ENCODE measurements around the gene SLC32A1. TPM values are rescaled to one million over a fixed set of nuclear protein-coding genes. Genes with fewer than 3 reads are reported as not detected.

Gene SLC32A1
- total and polyA plus RNA-seq, 2 of the 13 experiments (the other 11 are each of a cell fraction or from before 2014, with no cell fraction given), result not detected

- TF ChIP-seq TEAD3 (CRISPR knock-in tag; optimal IDR thresholded peaks at IDR 0.05; ENCODE audit: borderline replicate concordance) (peak; percentile 81), SP140L (CRISPR knock-in tag; IDR thresholded peaks at IDR 0.05; ENCODE audit: borderline replicate concordance) (peak; percentile 99; the same call in 1 of the 2 replicates), ZNF225 (CRISPR knock-in tag; IDR thresholded peaks at IDR 0.05) (peak; percentile 62; the same call in 1 of the 2 replicates), WIZ (CRISPR knock-in tag; IDR thresholded peaks at IDR 0.05) (peak; percentile 99), PAWR (CRISPR knock-in tag; IDR thresholded peaks at IDR 0.05; ENCODE audit: borderline replicate concordance) (no peak), ZBTB49 (CRISPR knock-in tag; IDR thresholded peaks at IDR 0.05; ENCODE audit: borderline replicate concordance) (peak; percentile 97), MED8 (CRISPR knock-in tag; IDR thresholded peaks at IDR 0.05; ENCODE audit: insufficient replicate concordance) (no peak), KDM2A (CRISPR knock-in tag; IDR thresholded peaks at IDR 0.05; ENCODE audit: borderline replicate concordance, low read depth) (peak; percentile 88), ZNF781 (CRISPR knock-in tag; IDR thresholded peaks at IDR 0.05; ENCODE audit: borderline replicate concordance, not compliant biosample characterization) (peak; percentile 98), RFXAP (CRISPR knock-in tag; IDR thresholded peaks at IDR 0.05; ENCODE audit: borderline replicate concordance) (peak; percentile 88), SIN3A (IDR thresholded peaks at IDR 0.05; ENCODE audit: borderline replicate concordance, low read depth, low read length) (peak; percentile 74; the same call in 1 of the 2 replicates), HBP1 (CRISPR knock-in tag; IDR thresholded peaks at IDR 0.05; ENCODE audit: low read depth) (peak; percentile 97), MYC (CRISPR knock-in tag; IDR thresholded peaks at IDR 0.05; ENCODE audit: borderline replicate concordance) (no peak), TEAD2 (CRISPR knock-in tag; IDR thresholded peaks at IDR 0.05) (peak; percentile 95; the same call in 1 of the 2 replicates), FOSL1 (CRISPR knock-in tag; IDR thresholded peaks at IDR 0.05; ENCODE audit: borderline replicate concordance) (peak; percentile 57; the same call in 1 of the 2 replicates), KDM5A (IDR thresholded peaks at IDR 0.05; ENCODE audit: borderline replicate concordance, low read length) (no peak), ZMAT3 (CRISPR knock-in tag; conservative IDR thresholded peaks at IDR 0.05) (peak; percentile 91), STAT5B (CRISPR knock-in tag; IDR thresholded peaks at IDR 0.05) (peak; percentile 92; the same call in 1 of the 2 replicates), IKZF4 (CRISPR knock-in tag; IDR thresholded peaks at IDR 0.05; ENCODE audit: borderline replicate concordance, low read depth, not compliant biosample characterization) (peak; percentile 93), FOXM1 (CRISPR knock-in tag; IDR thresholded peaks at IDR 0.05) (peak; percentile 91), ZNF124 (CRISPR knock-in tag; IDR thresholded peaks at IDR 0.05) (peak; percentile 95)
- TF ChIP-seq, protein P1, sequence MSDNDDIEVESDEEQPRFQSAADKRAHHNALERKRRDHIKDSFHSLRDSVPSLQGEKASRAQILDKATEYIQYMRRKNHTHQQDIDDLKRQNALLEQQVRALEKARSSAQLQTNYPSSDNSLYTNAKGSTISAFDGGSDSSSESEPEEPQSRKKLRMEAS (IDR thresholded peaks at IDR 0.05), result no peak
- TF ChIP-seq, protein P2, sequence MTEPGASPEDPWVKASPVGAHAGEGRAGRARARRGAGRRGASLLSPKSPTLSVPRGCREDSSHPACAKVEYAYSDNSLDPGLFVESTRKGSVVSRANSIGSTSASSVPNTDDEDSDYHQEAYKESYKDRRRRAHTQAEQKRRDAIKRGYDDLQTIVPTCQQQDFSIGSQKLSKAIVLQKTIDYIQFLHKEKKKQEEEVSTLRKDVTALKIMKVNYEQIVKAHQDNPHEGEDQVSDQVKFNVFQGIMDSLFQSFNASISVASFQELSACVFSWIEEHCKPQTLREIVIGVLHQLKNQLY (CRISPR knock-in tag; IDR thresholded peaks at IDR 0.05), result 0 out of 2 replicates have a peak, but pooled peaks have one; percentile 18
- TF ChIP-seq, protein P3, sequence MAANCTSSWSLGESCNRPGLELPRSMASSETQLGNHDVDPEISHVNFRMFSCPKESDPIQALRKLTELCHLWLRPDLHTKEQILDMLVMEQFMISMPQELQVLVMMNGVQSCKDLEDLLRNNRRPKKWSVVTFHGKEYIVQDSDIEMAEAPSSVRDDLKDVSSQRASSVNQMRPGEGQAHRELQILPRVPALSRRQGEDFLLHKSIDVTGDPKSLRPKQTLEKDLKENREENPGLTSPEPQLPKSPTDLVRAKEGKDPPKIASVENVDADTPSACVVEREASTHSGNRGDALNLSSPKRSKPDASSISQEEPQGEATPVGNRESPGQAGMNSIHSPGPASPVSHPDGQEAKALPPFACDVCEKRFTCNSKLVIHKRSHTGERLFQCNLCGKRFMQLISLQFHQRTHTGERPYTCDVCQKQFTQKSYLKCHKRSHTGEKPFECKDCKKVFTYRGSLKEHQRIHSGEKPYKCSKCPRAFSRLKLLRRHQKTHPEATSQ (CRISPR knock-in tag; IDR thresholded peaks at IDR 0.05; ENCODE audit: borderline replicate concordance), result no peak
These were observed 38.3 kb upstream of the SLC32A1 start (continued) for GRCh38 chr20:38685853-38686473.
